ENCODE data around the gene POP5. TPM values are rescaled to one million over a fixed set of nuclear protein-coding genes. Genes with fewer than 3 reads are reported as not detected.

Gene POP5
- polyA plus RNA-seq, 3 donors: 57.2 to 78.7 (median 61.2) TPM

GRCh38 chr12:120538281-120539156, 42.7 kb downstream of the POP5 start:
- TF ChIP-seq, protein P1, sequence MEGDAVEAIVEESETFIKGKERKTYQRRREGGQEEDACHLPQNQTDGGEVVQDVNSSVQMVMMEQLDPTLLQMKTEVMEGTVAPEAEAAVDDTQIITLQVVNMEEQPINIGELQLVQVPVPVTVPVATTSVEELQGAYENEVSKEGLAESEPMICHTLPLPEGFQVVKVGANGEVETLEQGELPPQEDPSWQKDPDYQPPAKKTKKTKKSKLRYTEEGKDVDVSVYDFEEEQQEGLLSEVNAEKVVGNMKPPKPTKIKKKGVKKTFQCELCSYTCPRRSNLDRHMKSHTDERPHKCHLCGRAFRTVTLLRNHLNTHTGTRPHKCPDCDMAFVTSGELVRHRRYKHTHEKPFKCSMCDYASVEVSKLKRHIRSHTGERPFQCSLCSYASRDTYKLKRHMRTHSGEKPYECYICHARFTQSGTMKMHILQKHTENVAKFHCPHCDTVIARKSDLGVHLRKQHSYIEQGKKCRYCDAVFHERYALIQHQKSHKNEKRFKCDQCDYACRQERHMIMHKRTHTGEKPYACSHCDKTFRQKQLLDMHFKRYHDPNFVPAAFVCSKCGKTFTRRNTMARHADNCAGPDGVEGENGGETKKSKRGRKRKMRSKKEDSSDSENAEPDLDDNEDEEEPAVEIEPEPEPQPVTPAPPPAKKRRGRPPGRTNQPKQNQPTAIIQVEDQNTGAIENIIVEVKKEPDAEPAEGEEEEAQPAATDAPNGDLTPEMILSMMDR (IDR thresholded peaks at IDR 0.05): no peak
- Histone ChIP-seq H3K4me3 (replicated peaks in 1 of 3; ENCODE audit: low read depth in 2 of 3, low read length in 3 of 3) (peak overlapping the region in 1 of 3 experiments; percentile 41), H3K36me3 (replicated peaks in 1 of 2; ENCODE audit: control insufficient read depth in 1 of 2, insufficient read depth in 2 of 2, low read length in 2 of 2) (peaks cover 0 to 16% of the 10 kb centered on the region in 2 donors), H3K79me2 (ENCODE audit: insufficient read depth, low read length) (peaks cover 95% of the 10 kb centered on the region), H2AFZ (ENCODE audit: insufficient read depth, low read depth, low read length, poor library complexity, severe bottlenecking) (no peak overlapping the region), H3K4me2 (replicated peaks; ENCODE audit: extremely low read depth, low read length, poor library complexity, severe bottlenecking) (peak overlapping the region; percentile 27), H3K9me3 (replicated peaks in 1 of 2; ENCODE audit: control insufficient read depth in 1 of 2, insufficient read depth in 1 of 2, low read length in 2 of 2) (no peaks in the 10 kb centered on the region), H3K9ac (ENCODE audit: insufficient read depth, low read length, poor library complexity, severe bottlenecking) (no peak overlapping the region), H3K27ac (ENCODE audit: low read depth in 1 of 2, low read length in 2 of 2) (peak overlapping the region; percentile 51 to 80), H4K20me1 (ENCODE audit: insufficient read depth, low read length) (peaks cover 89% of the 10 kb centered on the region), H3K27me3 (ENCODE audit: control insufficient read depth in 2 of 2, insufficient read depth in 2 of 2, low read length in 2 of 2) (no peaks in the 10 kb centered on the region), H3K4me1 (ENCODE audit: control insufficient read depth in 1 of 2, insufficient read depth in 2 of 2, low read length in 2 of 2) (peaks cover 59 to 64% of the 10 kb centered on the region in 2 donors)
- intact Hi-C loops (cut with micrococcal nuclease): loop anchor here (5.0 kb wide), 2 partner anchors 39 to 41 kb away; partner anchors contain the start of gene DYNLL1 (in 1 of the 2)
- no peaks in the 10 kb centered on the region for H3K27me3 Mint-ChIP-seq (ENCODE audit: low read depth in 3 of 3)
- WGBS (ENCODE audit: insufficient coverage): 16% methylated on average over 3 of the region's 6 CpGs
- no peaks in the 10 kb centered on the region for H3K9me3 Mint-ChIP-seq
- peak in 1 of 3 donors; percentile 14 for DNase-seq
- H3K4me3 Mint-ChIP-seq: peak overlapping the region; percentile 31 to 73
- peaks cover 62% of the 10 kb centered on the region for H3K4me1 Mint-ChIP-seq
- H3K36me3 Mint-ChIP-seq: peaks cover 8 to 41% of the 10 kb centered on the region in 2 donors
- H3K27ac Mint-ChIP-seq: peak overlapping the region; percentile 37 to 91 (median 73)

GRCh38 chr12:120537856-120538220, 43.4 kb downstream of the POP5 start:
- intact Hi-C loops (cut with micrococcal nuclease): loop anchor here (5.0 kb wide), 2 partner anchors 39 to 41 kb away; partner anchors contain the start of gene DYNLL1 (in 1 of the 2)
- Histone ChIP-seq H3K9ac (ENCODE audit: insufficient read depth, low read length, poor library complexity, severe bottlenecking) (no peak overlapping the region), H3K4me1 (ENCODE audit: control insufficient read depth in 1 of 2, insufficient read depth in 2 of 2, low read length in 2 of 2) (peaks cover 59 to 64% of the 10 kb centered on the region in 2 donors), H3K27me3 (ENCODE audit: control insufficient read depth in 2 of 2, insufficient read depth in 2 of 2, low read length in 2 of 2) (no peaks in the 10 kb centered on the region), H3K4me2 (replicated peaks; ENCODE audit: extremely low read depth, low read length, poor library complexity, severe bottlenecking) (peak overlapping the region; percentile 27), H3K9me3 (replicated peaks in 1 of 2; ENCODE audit: control insufficient read depth in 1 of 2, insufficient read depth in 1 of 2, low read length in 2 of 2) (no peaks in the 10 kb centered on the region), H4K20me1 (ENCODE audit: insufficient read depth, low read length) (peaks cover 82% of the 10 kb centered on the region), H3K79me2 (ENCODE audit: insufficient read depth, low read length) (peaks cover 88% of the 10 kb centered on the region), H3K4me3 (replicated peaks in 1 of 3; ENCODE audit: low read depth in 2 of 3, low read length in 3 of 3) (peak overlapping the region in 1 of 3 experiments; percentile 41), H3K36me3 (replicated peaks in 1 of 2; ENCODE audit: control insufficient read depth in 1 of 2, insufficient read depth in 2 of 2, low read length in 2 of 2) (peaks cover 0 to 9% of the 10 kb centered on the region in 2 donors), H3K27ac (ENCODE audit: low read depth in 1 of 2, low read length in 2 of 2) (peak overlapping the region in 1 of 2 donors; percentile 80), H2AFZ (ENCODE audit: insufficient read depth, low read depth, low read length, poor library complexity, severe bottlenecking) (no peak overlapping the region)
- Mint-ChIP-seq H3K27me3 (ENCODE audit: low read depth in 3 of 3) (no peaks in the 10 kb centered on the region), H3K9me3 (no peaks in the 10 kb centered on the region), H3K36me3 (peaks cover 7 to 38% of the 10 kb centered on the region in 2 donors), H3K27ac (peak overlapping the region in 3 of 7 donors; percentile 73 to 88 (median 76)), H3K4me3 (no peak overlapping the region), H3K4me1 (peaks cover 62% of the 10 kb centered on the region)
- DNase-seq: no peak
- TF ChIP-seq, protein P1 (IDR thresholded peaks at IDR 0.05): no peak
- 80% methylated on average over 1 of the region's 4 CpGs for WGBS (ENCODE audit: insufficient coverage)

All from CD14-positive monocyte (primary cell).